Mesenteric fat pad (tissue), 1 donor: ENCODE data around the gene MIB1. TPM values are rescaled to one million over a fixed set of nuclear protein-coding genes. Genes with fewer than 3 reads are reported as not detected.
"Not testable (repeated sequence)": the region's sequence is repeated elsewhere in the genome, so short reads cannot be mapped to it uniquely, and the experiment has no call there.

Experiments used
- DNase-seq: peaks from one replicate; pipeline ENCODE4 v3.0.0-alpha.2; 2020; ENCODE audit warnings: low spot score
- total RNA-seq: library from RNA; stranded (reverse); fragmentation: NEBNext Ultra II Directional; extraction: Animal tissue kit (Norgen Biotek cat#: 25700); gene quantifications from one replicate; pipeline ENCODE4 v1.2.1, GENCODE V29; 2021
- donor health status: DM: yes; HTN: yes; CAD: no.

Gene MIB1
- total RNA-seq, 1 donor from 2014 or later: 30.4 TPM

GRCh38 chr18:21743166-21743832 lies 2.7 kb downstream of the MIB1 start:
- DNase-seq: no peak

GRCh38 chr18:21745231-21745630 lies 4.6 kb downstream of the MIB1 start:
- DNase-seq: no peak

- no peak for DNase-seq
Measured at GRCh38 chr18:21747268-21747667, 6.7 kb downstream of the MIB1 start.

- DNase-seq: no peak
Measured at GRCh38 chr18:21747764-21748693, 7.4 kb downstream of the MIB1 start.

- no peak for DNase-seq
Measured at GRCh38 chr18:21757833-21758232, 17.2 kb downstream of the MIB1 start.

GRCh38 chr18:21759836-21760235 lies 19.2 kb downstream of the MIB1 start:
- no peak for DNase-seq

GRCh38 chr18:21760321-21760720 lies 19.7 kb downstream of the MIB1 start:
- no peak for DNase-seq

GRCh38 chr18:21761471-21762115 lies 21.0 kb downstream of the MIB1 start:
- no peak for DNase-seq

GRCh38 chr18:21762181-21762772 lies 21.7 kb downstream of the MIB1 start:
- no peak for DNase-seq

GRCh38 chr18:21763846-21764646 lies 23.5 kb downstream of the MIB1 start:
- no peak for DNase-seq

- no peak for DNase-seq
Measured at GRCh38 chr18:21769206-21769605, 28.6 kb downstream of the MIB1 start.

GRCh38 chr18:21774722-21775121 lies 34.1 kb downstream of the MIB1 start:
- no peak for DNase-seq

- DNase-seq: no peak
Measured at GRCh38 chr18:21777814-21778213, 37.2 kb downstream of the MIB1 start.

- DNase-seq: no peak
Measured at GRCh38 chr18:21786526-21786925, 45.9 kb downstream of the MIB1 start.

- DNase-seq: not testable (repeated sequence)
Measured at GRCh38 chr18:21796089-21796488, 55.5 kb downstream of the MIB1 start.

GRCh38 chr18:21798126-21798525 lies 57.5 kb downstream of the MIB1 start:
- no peak for DNase-seq

- no peak for DNase-seq
Measured at GRCh38 chr18:21799721-21800120, 59.1 kb downstream of the MIB1 start.

- DNase-seq: no peak
Measured at GRCh38 chr18:21803495-21803894, 62.9 kb downstream of the MIB1 start.

- DNase-seq: no peak
Measured at GRCh38 chr18:21805771-21806366, 65.3 kb downstream of the MIB1 start.

- no peak for DNase-seq
Measured at GRCh38 chr18:21808185-21808584, 67.6 kb downstream of the MIB1 start.
